Right lobe of liver (tissue), 4 donors: ENCODE data around the gene GTSF1L.

ENCODE experiments used
- CTCF ChIP-seq, 4 donors: fragments of 200-600 bp in 3 of 4; fragments of 450-650 bp in 1 of 4; IDR thresholded peaks; one replicate each; pipeline versions ENCODE4 v1.5.1 to v1.8.0; 2016 to 2022; ENCODE audit warnings: antibody characterized with exemption in 4 of 4, mild to moderate bottlenecking in 2 of 4
- POLR2A ChIP-seq: fragments of 450-650 bp; IDR thresholded peaks from one replicate; pipeline ENCODE4 v1.6.1; 2017; ENCODE audit warnings: antibody characterized with exemption, mild to moderate bottlenecking
- donor health status: DM: no; HTN: no; CAD: no.
- donor health status: DM: no; HTN: no; CAD: no.
- donor health status: DM: no; HTN: yes; CAD: no.

- TF ChIP-seq CTCF (IDR thresholded peaks at IDR 0.05): no peak
- no peak for TF ChIP-seq POLR2A
Observed at GRCh38 chr20:43700627-43701026, 26.2 kb downstream of the GTSF1L start.
